ENCODE results near the gene SLC1A3.

SLC1A3 gene

DNA sequence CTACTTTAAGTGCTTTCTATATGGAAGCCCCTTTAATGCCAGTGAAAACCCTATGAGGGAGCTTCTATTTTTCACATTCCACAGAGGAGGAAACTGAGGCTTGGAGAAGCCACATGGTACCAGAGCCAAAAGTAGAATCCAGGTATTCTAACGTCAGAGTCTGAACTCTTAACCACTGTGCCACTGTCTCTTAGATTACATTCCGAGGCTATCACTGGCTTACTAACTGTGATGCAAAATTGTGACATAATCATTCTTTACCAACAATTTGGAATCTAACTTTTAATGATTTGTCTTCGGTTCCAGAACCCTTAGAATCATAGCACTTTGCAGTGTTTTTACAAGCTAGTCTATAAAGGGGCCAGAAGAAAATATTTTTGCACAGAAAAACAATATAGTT, 59.2 kb downstream of the SLC1A3 start:
- no peak overlapping the region for H3K4me3 ChIP-seq (ENCODE audit: low read depth in 1 of 2, low read length in 1 of 2)
- H3K27me3 ChIP-seq = no peaks in the 10 kb centered on the region
- TF ChIP-seq, protein P1, sequence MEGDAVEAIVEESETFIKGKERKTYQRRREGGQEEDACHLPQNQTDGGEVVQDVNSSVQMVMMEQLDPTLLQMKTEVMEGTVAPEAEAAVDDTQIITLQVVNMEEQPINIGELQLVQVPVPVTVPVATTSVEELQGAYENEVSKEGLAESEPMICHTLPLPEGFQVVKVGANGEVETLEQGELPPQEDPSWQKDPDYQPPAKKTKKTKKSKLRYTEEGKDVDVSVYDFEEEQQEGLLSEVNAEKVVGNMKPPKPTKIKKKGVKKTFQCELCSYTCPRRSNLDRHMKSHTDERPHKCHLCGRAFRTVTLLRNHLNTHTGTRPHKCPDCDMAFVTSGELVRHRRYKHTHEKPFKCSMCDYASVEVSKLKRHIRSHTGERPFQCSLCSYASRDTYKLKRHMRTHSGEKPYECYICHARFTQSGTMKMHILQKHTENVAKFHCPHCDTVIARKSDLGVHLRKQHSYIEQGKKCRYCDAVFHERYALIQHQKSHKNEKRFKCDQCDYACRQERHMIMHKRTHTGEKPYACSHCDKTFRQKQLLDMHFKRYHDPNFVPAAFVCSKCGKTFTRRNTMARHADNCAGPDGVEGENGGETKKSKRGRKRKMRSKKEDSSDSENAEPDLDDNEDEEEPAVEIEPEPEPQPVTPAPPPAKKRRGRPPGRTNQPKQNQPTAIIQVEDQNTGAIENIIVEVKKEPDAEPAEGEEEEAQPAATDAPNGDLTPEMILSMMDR (IDR thresholded peaks at IDR 0.05) = no peak
- peaks cover 7 to 11% of the 10 kb centered on the region in 2 experiments for H3K4me1 ChIP-seq (ENCODE audit: control insufficient read depth in 1 of 2, insufficient read depth in 1 of 2, low read depth in 1 of 2, low read length in 1 of 2)
- H3K27ac ChIP-seq = no peak overlapping the region
- no peaks in the 10 kb centered on the region for H3K36me3 ChIP-seq
- no peaks in the 10 kb centered on the region for H3K9me3 ChIP-seq

DNA sequence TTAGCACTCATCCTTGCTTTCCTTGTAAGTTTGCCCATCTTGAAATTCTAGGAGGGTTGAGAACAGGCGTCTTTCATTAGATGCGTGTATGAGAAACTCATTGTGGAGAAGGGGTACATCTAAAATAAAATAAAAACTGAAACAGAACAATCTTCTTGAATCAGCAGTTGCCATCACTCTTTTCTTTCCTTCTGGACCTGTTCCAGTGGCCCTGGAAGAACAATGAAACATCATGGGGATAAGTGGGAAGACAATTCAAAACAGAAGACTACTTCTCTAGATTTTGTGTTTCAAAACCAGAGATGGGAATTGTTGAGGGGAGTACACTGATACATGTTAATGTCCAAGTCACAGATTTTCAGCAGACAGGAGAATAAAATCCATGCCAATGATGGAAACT, 59.9 kb downstream of the SLC1A3 start:
- no peaks in the 10 kb centered on the region for H3K27me3 ChIP-seq
- no peaks in the 10 kb centered on the region for H3K9me3 ChIP-seq
- H3K4me1 ChIP-seq (ENCODE audit: control insufficient read depth in 1 of 2, insufficient read depth in 1 of 2, low read depth in 1 of 2, low read length in 1 of 2) = peaks cover 7 to 11% of the 10 kb centered on the region in 2 experiments
- no peak overlapping the region for H3K27ac ChIP-seq
- TF ChIP-seq, protein P1 (IDR thresholded peaks at IDR 0.05) = no peak
- H3K36me3 ChIP-seq = no peaks in the 10 kb centered on the region
- H3K4me3 ChIP-seq (ENCODE audit: low read depth in 1 of 2, low read length in 1 of 2) = no peak overlapping the region

DNA sequence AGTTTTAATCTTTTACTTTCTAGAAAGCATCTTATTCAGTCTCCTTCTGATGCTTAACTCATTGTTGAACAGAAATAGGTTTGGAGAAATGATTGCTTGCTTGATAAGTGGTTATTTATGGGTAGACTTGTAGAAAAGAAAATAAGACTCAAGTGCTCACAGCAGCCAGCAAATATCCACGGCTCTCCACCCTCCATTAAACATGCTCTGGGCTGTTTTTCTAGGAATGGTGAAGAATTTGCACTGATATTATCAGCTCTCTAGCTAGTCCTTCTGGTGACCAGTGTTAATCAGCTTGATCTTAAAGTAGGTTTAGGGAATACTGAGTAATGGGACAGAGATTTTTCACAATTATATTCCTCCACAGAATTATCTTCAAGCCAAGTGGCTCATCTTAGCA, 60.6 kb downstream of the SLC1A3 start:
- no peaks in the 10 kb centered on the region for H3K9me3 ChIP-seq
- no peaks in the 10 kb centered on the region for H3K27me3 ChIP-seq
- H3K4me3 ChIP-seq (ENCODE audit: low read depth in 1 of 2, low read length in 1 of 2) = no peak overlapping the region
- H3K4me1 ChIP-seq (ENCODE audit: control insufficient read depth in 1 of 2, insufficient read depth in 1 of 2, low read depth in 1 of 2, low read length in 1 of 2) = peaks cover 7 to 11% of the 10 kb centered on the region in 2 experiments
- no peaks in the 10 kb centered on the region for H3K36me3 ChIP-seq
- no peak overlapping the region for H3K27ac ChIP-seq
- TF ChIP-seq, protein P1 (IDR thresholded peaks at IDR 0.05) = no peak

DNA sequence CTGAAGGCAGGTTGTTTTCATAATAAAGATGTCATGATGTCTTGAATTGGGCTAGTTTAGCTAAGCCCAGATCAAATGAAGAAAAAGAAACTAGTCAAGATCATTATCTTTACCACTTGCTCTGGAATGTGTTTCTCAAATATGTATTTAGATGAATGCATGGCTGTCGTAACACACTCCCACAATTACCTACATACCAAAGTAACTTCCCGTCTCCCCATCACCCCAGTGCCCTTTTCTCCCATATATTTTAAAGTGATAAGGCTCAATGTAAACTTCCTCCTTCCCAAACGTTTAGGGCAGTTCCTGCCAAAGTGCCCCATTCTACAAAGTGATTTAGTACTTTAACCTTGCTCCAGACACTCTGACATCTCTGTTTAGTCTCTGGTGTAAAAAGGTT, 61.4 kb downstream of the SLC1A3 start:
- H3K9me3 ChIP-seq = no peaks in the 10 kb centered on the region
- no peak overlapping the region for H3K27ac ChIP-seq
- TF ChIP-seq, protein P1 (IDR thresholded peaks at IDR 0.05) = no peak
- H3K4me1 ChIP-seq (ENCODE audit: control insufficient read depth in 1 of 2, insufficient read depth in 1 of 2, low read depth in 1 of 2, low read length in 1 of 2) = peaks cover 7 to 11% of the 10 kb centered on the region in 2 experiments
- no peaks in the 10 kb centered on the region for H3K36me3 ChIP-seq
- H3K27me3 ChIP-seq = no peaks in the 10 kb centered on the region
- H3K4me3 ChIP-seq (ENCODE audit: low read depth in 1 of 2, low read length in 1 of 2) = no peak overlapping the region

DNA sequence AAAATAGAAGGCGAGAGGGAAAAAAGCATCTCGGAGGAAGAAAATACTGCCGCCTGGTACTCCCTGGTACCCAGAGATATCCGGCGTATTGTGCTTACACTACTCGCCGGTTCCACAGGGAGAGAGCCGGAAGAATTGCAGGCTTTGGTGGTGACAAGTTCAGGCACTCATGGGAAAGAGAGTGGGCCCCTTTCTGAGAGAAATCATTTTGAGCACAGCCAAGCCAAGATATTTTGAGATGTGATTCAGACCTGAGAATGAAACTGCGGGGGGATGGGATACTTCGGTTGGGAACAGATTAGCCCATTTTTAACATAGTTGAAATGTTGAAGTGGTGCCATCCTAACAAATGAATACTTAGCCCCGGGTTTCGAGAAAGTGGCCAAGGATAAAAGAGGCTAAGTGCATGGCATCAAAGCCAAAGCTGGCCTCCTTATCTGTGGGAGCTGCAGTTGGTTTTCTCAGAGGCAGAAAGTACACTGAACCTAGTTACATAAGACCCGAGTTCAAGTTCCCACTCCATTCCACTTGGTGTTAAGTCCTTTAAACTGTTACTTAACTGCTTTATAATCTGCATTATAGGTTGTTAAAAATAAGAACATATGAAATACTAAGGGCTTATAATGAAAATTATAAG, 62.7 kb downstream of the SLC1A3 start:
- TF ChIP-seq, protein P1 (IDR thresholded peaks at IDR 0.05) = no peak
- Histone ChIP-seq H3K4me1 (ENCODE audit: control insufficient read depth in 1 of 2, insufficient read depth in 1 of 2, low read depth in 1 of 2, low read length in 1 of 2) (peaks cover 7 to 11% of the 10 kb centered on the region in 2 experiments), H3K9me3 (no peaks in the 10 kb centered on the region), H3K27me3 (no peaks in the 10 kb centered on the region), H3K4me3 (ENCODE audit: low read depth in 1 of 2, low read length in 1 of 2) (no peak overlapping the region), H3K36me3 (no peaks in the 10 kb centered on the region), H3K27ac (no peak overlapping the region)

Measured in neutrophil (primary cell).